ELR (cell line): Measurements from ENCODE around the gene DDAH1.
A peak's percentile ranks its signal among the peaks of the same experiment; 100 is the strongest.

ENCODE experiments used
- DNase-seq: peaks from one replicate; pipeline ENCODE4 v3.0.0-alpha.2; 2015; ENCODE audit warnings: low read depth

The DDAH1 gene

GRCh38 chr1:85328713-85329397 lies 136.1 kb downstream of the DDAH1 start:
- peak; percentile 100 for DNase-seq

DNA sequence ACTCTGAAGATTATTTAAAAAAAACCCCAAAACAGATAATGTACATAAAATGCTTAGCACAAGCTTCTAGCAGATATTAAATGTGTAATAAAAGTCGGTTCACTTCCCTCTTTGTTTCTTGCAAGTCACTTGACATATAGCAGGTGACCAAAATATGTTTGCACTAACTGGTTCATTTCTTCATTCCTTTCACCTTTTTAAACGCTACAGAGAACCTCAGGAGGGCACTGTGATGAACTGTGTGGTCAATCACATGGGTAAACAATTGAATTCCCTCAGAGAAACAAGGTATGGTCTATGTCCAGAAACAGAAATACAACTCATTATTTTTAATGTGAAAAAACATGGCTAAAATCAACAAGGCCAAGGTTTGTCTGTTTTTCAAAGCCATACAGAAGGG lies 137.2 kb downstream of the DDAH1 start:
- no peak for DNase-seq

DNA sequence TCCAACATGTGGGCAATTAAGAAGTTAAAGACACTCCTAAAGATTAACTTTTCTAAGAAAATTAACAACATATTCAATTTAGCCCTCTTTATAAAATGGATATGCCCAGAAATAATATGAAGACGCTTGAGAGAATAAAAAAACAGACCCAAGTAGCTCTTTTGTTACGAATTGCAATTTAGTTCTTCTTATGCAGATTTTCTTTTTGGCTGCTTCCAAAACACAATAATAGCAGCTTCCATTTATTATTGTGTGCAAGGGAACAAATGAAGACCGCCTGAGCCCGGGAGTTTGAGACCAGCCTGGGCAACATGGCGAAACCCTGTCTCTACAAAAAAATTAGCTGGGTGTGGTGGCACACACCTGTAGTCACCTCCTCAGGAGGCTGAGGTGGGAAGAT lies 138.1 kb downstream of the DDAH1 start:
- no peak for DNase-seq

GRCh38 chr1:85326336-85326735 lies 138.6 kb downstream of the DDAH1 start:
- DNase-seq, result no peak

DNA sequence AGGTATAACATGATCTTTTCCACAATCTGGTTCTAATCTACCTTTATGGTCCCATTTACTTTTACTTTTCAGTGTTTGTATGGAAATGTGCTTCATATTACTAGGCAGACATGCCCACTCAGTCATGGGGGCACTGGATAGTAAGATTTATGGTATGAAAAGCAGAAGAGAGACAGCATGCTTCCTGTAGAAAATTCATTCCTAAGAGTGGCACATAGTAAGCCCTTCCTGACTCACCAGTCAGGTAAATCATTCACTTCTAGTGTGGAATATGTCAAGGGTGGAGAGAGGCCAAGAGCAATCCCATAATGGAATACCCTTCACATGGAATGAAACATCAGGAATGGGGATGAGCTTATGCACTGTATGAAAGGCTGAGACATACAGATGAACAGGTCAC lies 139.0 kb downstream of the DDAH1 start:
- DNase-seq, result peak; percentile 43

DNA sequence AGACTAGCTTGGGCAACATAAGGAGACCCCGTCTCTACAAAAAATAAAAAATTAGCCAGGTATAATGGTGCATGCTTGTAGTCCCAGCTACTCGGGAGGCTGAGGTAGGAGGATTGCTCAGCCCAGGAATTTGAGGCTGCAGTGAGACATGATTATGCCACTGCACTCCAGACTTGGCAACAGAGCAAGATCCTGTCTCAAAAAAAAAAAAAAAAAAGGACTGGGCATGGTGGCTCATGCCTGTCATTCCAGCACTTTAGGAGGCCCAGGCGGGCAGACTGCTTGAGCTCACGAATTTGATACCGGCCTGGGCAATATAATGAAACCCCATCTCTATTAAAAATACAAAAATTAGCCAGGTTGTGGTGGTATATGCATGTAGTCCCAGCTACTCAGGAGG lies 141.2 kb downstream of the DDAH1 start:
- DNase-seq, result no peak

DNA sequence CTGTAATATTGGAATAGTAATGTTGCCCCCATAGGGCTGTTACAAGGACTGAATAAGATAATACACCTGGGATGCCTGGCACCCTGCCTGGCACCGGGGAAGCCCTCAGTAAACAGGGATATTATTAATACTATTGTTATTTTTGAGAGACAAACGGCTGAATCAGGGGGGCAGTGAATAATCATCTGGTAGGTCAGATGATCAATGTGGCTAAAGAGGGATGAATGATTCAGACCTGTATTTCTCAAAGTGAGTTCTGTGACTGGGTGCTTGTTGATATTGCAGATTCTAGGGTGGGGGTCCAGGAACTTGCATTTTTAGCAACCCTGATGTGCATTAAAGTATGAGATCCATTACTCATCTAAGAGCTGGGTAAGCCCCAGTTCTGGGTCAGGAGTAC lies 142.3 kb downstream of the DDAH1 start:
- peak; percentile 93 for DNase-seq

DNA sequence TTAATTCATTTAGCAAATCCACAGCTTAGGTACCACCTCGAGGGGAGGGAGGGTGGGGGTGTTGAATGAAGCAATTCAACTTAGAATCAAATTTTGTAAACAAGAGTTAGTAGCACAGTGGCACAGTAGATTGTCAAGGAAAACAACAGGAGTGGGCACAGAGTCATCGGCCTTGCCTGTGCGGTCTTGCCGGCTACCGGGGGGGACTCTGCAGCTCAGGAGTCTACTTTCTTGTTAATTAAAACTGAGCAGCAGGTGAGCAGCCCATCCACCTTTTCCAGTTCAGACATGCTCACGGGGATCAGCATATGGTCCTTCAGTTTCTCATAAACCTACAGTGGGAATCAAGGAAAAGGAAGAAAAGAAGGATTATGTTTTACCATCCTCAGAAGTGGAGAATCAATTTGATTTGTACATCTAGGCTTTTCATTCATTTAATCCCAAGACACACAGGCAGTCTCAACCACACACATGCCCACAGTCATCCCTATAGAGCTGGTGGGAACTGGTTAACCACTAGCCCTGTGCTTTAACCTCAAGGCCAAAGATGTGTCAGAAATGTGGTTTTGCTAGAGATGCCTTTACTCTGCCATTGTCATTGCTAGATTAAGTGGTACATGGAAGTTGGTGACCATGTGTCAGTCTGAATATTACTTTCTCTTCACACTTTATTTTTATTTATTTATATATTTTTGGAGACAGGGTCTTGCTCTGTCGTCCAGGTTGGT lies 143.6 kb downstream of the DDAH1 start:
- DNase-seq, result peak; percentile 96

DNA sequence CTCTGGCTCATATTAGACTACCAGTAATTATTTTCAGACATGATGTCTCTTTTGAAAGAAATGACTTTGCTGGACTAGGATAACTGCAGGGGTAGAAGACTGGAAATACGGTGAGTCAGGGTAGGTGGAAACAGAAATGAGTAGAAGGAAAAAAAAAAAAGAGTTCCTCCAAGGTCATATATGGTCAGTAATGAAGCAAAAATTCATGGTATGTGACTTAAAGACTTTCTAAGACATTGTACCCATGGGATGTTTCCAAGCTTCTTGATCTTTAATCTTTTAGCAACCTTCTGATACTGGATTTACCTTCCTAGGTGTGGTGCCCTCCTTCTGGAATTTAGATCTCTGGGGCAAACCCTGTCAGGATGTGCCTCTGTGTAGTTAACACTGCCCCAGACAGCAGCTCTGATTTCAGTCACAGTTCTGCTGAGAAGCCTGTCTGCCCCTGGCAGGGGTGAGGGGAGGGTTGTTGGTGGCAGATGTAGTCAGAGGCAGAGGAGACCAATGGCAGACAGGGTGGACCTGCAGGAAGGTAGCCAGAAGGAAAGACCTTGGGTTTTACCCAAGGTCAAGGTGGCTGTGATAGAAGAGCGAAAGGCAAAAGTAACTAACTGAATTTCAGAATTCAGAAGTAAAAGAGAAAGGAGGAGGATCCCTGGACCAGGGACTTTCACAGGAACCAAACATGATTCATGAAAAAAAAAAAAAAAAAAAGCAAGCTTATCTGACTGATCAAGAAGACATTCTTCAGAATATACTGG lies 144.4 kb downstream of the DDAH1 start:
- DNase-seq, result peak; percentile 96

GRCh38 chr1:85319931-85320330 lies 145.0 kb downstream of the DDAH1 start:
- DNase-seq, result peak; percentile 68

- DNase-seq, result no peak
Observed at GRCh38 chr1:85319491-85319890, 145.5 kb downstream of the DDAH1 start.

DNA sequence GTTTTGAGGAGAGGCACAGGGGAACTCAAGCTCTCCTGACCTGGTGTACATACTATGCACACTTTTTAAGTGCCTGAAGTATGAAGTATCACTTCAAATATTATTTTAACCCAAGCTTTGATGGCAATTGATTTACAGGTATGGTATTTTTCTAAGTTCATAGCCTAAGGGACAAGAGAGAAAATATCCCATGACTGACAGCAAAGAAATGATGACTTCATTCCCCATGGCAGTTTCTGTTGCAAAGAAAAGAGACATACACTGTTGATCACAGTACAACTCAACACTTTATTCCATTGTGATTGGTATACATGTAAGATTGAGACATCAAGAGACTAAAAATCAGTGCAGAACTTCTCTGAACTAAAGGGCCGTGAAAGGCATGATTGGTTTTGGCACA lies 146.7 kb downstream of the DDAH1 start:
- DNase-seq, result no peak

GRCh38 chr1:85317560-85317959 lies 147.4 kb downstream of the DDAH1 start:
- no peak for DNase-seq

DNA sequence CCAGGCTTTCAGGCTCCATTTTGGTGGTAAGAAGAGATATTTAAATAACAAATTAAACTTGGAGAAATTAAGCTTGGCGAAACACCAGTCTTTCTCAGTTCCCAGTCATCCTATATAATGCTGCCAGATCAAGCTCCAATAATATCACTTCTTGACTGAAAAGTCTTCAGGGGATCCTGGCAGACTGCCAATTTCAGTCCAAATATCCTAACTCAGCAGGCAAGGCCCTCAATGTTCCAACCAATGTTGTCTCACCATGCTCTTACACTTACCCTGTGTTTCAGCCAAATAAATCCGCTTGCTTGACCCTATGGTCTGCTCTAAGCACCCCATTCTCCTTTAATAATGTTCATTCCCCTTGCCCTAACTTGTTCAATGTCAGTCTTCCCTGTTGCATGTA lies 148.6 kb downstream of the DDAH1 start:
- no peak for DNase-seq

DNA sequence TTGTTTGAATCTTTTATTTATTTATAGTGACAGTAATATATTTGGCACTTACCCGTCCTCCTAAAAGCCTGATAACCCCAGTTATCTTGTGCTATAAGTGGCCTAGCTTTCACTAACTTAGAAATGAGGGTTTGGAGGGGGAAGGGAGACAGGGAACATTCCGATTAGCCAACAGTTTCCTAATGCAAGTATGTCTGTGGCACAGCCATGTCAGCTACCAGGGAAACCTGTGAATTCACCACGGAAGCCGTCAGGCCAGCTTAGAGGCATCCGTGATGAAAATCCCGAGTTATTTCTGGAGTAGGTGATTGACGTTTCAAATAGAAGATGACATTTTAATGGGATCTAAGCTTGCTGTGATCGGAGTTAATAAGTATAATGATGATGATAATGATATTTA lies 149.2 kb downstream of the DDAH1 start:
- DNase-seq, result no peak

- peak; percentile 68 for DNase-seq
Observed at GRCh38 chr1:85314726-85315125, 150.2 kb downstream of the DDAH1 start.

GRCh38 chr1:85313888-85314696 lies 150.9 kb downstream of the DDAH1 start:
- DNase-seq, result peak; percentile 97

DNA sequence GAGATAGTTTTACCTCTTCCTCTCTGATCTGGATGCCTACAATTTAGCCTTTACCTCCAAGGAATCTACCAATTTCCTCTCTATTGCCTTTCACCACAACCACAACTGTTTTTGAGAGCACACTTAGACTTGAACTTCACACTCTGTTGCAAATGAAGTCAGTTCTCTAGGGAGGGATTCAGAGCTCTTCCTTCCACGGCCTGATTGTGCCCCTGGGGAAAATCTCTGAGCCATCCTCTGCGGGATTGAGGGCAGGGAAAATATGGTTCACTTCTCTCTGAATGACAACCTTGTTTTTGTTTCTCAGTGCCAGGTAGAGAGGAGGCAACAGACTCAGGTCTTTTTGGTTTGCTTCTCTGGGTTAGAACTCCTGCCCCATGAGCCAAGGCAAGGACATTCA lies 153.1 kb downstream of the DDAH1 start:
- no peak for DNase-seq

DNA sequence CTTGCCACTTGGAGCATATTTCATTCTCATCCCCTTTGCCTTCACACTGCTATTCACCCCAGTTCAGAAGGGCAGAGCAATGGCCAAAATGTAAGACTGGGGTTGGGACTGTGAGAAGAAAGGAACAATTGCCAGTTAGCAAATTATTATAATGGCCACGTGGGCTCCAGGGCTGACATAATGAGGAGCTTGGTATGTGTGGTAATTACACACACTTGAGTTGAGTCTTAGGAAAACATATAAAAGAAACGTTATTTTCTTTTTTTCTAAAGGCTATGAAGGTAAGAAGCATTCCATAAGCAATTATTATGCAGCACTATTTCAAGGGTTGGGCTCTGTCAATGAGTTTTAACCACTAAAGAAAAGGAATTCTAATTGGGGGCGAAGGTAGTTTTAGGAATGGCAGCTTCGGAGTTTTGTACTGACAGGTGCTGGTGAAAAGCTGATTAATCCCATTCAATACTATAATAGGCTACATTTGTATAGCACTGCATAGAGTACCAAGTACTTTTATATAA lies 156.1 kb downstream of the DDAH1 start:
- DNase-seq, result no peak

- peak; percentile 94 for DNase-seq
Observed at GRCh38 chr1:85307987-85308832, 156.7 kb downstream of the DDAH1 start.

DNA sequence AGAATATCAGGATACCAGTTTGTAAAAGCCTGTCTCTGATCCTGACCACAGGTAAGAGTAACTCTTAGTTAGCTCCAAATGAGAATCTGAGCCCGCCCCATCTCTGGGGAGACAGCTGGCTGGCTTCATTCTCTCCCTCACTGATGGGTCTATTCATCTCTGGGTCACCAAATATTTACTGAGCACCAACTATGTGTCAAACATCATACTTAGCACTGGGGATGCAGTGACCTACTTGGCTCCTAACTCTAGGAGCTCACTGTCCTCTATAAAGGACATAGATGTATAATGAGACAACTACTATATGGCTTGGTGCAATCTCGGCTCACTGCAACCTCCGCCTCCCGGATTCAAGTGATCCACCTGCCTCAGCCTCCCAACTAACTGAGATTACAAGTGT lies 158.7 kb downstream of the DDAH1 start:
- DNase-seq, result no peak
